Right atrium auricular region (tissue), 2 donors: ENCODE results near the gene CRAMP1. TPM values are rescaled to one million over a fixed set of nuclear protein-coding genes. Genes with fewer than 3 reads are reported as not detected.

Experiments
- DNase-seq: peaks from one replicate; pipeline ENCODE4 v3.0.0-alpha.2; 2019; ENCODE audit warnings: low spot score
- H3K27ac ChIP-seq, 2 donors: fragments of 200-600 bp; sonication (generic); 1 replicate in 1 of 2; 2 replicates in 1 of 2; pipeline ENCODE4 v1.5.1; 2016 to 2019
- H3K27me3 ChIP-seq, 2 donors: fragments of 200-600 bp; sonication (generic); one replicate each; pipeline versions ENCODE4 v1.5.1 to v1.6.0; 2017 to 2019
- H3K36me3 ChIP-seq: fragments of 200-600 bp; sonication (generic); one replicate; pipeline ENCODE4 v1.5.1; 2016
- H3K4me1 ChIP-seq, 2 donors: fragments of 200-600 bp; sonication (generic); one replicate each; pipeline versions ENCODE4 v1.5.1 to v1.6.0; 2017 to 2019
- H3K4me3 ChIP-seq, 2 donors: fragments of 200-600 bp; sonication (generic); 1 replicate in 1 of 2; 2 replicates in 1 of 2; pipeline ENCODE4 v1.5.1; 2017 to 2019; ENCODE audit warnings: mild to moderate bottlenecking in 1 of 2, moderate library complexity in 1 of 2
- H3K9me3 ChIP-seq, 2 donors: fragments of 200-600 bp; sonication (generic); one replicate each; pipeline ENCODE4 v1.5.1; 2019
- total RNA-seq, 2 donors: library from RNA; depleted of rRNA; stranded (reverse); fragments of >200 nt; gene quantifications; one replicate each; pipeline ENCODE4 v1.1.0, GENCODE V29; 2016
- TF ChIP-seq, protein P1 (sequence below), 2 donors: fragments of 200-600 bp; sonication (generic); IDR thresholded peaks; one replicate each; pipeline ENCODE4 v1.5.1; 2019; ENCODE audit warnings: antibody characterized with exemption in 2 of 2

The CRAMP1 gene
- total RNA-seq, 2 donors from 2014 or later: 7.7 to 9.7 TPM

DNA sequence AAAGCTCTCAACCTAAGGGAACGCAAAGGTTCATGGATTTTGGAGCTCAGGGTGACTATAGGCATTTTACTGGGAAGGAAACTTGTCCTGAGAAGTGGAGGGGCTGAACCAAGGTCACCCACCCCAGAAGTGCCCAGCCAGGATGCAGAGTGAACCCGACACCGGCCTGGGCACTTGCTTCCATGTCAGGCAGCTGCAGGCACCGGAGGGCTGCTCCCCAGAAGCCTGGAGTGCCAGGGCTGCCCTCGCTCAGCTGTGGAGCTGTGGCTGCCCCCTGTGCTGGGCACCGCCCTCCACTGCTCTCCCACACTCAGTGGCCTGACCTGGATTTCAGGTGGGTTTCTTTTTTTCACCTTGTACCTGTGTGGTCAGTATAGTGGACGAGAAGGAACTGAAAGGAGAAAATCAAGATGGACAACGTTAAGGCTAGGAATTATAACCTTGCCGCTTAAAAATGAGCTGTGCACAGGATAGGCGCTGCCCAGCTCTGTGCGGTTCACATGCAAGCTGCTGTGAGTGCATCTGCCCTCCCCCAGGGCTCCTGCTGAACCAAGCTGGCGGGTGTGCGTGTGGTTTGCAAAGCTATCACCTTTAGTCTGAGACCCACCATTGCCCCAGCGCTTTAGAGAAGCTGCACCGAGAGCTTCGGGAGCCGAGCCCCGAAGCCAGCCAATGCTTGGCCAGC, 96.1 kb downstream of the CRAMP1 start:
- Histone ChIP-seq H3K9me3 (no peaks in the 10 kb centered on the region), H3K27ac (peak overlapping the region; percentile 94 to 95), H3K4me1 (peaks cover 0 to 63% of the 10 kb centered on the region in 2 donors), H3K36me3 (no peaks in the 10 kb centered on the region), H3K27me3 (no peaks in the 10 kb centered on the region), H3K4me3 (no peak overlapping the region)
- TF ChIP-seq, protein P1, sequence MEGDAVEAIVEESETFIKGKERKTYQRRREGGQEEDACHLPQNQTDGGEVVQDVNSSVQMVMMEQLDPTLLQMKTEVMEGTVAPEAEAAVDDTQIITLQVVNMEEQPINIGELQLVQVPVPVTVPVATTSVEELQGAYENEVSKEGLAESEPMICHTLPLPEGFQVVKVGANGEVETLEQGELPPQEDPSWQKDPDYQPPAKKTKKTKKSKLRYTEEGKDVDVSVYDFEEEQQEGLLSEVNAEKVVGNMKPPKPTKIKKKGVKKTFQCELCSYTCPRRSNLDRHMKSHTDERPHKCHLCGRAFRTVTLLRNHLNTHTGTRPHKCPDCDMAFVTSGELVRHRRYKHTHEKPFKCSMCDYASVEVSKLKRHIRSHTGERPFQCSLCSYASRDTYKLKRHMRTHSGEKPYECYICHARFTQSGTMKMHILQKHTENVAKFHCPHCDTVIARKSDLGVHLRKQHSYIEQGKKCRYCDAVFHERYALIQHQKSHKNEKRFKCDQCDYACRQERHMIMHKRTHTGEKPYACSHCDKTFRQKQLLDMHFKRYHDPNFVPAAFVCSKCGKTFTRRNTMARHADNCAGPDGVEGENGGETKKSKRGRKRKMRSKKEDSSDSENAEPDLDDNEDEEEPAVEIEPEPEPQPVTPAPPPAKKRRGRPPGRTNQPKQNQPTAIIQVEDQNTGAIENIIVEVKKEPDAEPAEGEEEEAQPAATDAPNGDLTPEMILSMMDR (IDR thresholded peaks at IDR 0.05): no peak
- no peak for DNase-seq

DNA sequence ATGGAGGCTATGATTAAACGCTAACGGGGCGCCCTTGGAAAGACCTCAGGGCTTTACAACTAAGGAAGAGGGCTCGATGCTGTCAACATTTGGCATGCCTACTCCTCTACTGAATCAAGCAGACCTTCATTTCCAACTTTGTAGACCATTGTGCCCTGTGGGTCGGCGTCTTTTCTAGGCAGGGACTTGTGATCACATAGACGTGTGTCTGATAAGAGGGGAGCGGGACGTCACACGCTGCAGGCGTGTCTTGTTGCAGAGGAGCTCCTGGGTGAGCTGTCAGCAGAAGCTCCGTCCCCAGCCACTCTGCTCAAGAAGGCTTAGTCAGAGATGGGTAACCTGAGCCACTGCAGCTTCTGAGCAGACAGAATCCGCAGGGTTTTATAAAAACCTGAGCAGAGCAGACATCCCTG, 96.6 kb downstream of the CRAMP1 start:
- Histone ChIP-seq H3K4me3 (no peak overlapping the region), H3K36me3 (no peaks in the 10 kb centered on the region), H3K4me1 (peaks cover 0 to 68% of the 10 kb centered on the region in 2 donors), H3K9me3 (no peaks in the 10 kb centered on the region), H3K27ac (peak overlapping the region; percentile 94 to 95), H3K27me3 (no peaks in the 10 kb centered on the region)
- peak; percentile 75 for DNase-seq
- TF ChIP-seq, protein P1 (IDR thresholded peaks at IDR 0.05): no peak

DNA sequence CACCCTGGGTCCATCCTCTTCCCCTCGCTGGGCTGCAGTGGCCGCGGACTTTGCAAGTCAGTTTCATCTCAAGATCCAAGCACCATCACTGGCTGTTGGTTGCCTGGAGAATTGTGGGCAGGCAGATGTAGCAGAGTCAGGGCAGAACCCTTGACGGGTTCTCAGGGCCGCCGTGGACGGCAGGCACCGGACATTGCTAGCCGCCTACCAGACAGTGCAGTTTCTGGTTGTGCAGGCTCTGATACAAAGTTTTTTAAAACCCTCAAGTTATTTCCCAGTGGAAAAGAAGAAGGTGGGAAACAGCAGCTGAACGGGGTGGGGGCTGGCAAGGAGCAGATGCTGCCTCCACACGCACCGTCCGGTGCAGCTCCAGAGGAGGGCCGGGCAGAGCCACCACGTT, 97.2 kb downstream of the CRAMP1 start:
- no peak for DNase-seq
- Histone ChIP-seq H3K9me3 (no peaks in the 10 kb centered on the region), H3K4me3 (no peak overlapping the region), H3K27me3 (no peaks in the 10 kb centered on the region), H3K4me1 (peaks cover 0 to 74% of the 10 kb centered on the region in 2 donors), H3K27ac (peak overlapping the region; percentile 94 to 95), H3K36me3 (no peaks in the 10 kb centered on the region)
- TF ChIP-seq, protein P1 (IDR thresholded peaks at IDR 0.05): no peak

DNA sequence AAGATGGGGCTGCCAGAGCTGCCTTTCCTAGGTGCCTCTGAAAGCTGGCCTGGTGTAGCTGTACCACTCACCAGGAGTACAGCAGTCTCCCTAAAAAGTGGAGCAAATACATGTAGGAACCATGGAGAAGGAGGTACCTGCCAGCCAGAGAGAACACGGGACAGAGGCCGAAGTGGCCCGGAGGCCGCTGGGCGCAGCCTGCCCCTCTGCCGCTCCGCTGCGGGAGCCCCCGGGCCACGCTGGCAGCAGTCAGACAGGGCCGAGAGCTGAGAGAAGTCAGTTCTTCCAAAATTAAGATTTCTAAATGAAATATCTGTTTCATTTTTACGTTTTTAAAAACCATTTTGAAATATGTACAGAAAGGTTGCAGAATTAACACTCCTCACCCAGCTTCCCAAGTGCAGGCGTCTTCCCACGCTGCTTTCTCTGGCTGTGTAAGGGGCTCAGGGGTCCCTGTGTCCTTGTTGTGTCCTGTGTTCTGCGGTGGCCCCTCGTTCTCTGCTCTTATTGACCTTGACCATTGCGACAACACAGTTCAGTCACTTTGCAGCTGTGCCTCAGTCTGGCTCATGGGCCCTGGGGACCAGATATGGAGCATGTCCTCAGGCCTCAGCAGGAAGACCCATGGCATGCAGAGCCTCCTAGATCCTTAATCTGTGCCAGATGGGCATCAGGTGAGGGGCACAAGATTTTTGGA, 98.8 kb downstream of the CRAMP1 start:
- Histone ChIP-seq H3K4me1 (peaks cover 0 to 73% of the 10 kb centered on the region in 2 donors), H3K9me3 (no peaks in the 10 kb centered on the region), H3K27me3 (no peaks in the 10 kb centered on the region), H3K4me3 (no peak overlapping the region), H3K27ac (no peak overlapping the region), H3K36me3 (no peaks in the 10 kb centered on the region)
- TF ChIP-seq, protein P1 (IDR thresholded peaks at IDR 0.05): no peak
- no peak for DNase-seq

DNA sequence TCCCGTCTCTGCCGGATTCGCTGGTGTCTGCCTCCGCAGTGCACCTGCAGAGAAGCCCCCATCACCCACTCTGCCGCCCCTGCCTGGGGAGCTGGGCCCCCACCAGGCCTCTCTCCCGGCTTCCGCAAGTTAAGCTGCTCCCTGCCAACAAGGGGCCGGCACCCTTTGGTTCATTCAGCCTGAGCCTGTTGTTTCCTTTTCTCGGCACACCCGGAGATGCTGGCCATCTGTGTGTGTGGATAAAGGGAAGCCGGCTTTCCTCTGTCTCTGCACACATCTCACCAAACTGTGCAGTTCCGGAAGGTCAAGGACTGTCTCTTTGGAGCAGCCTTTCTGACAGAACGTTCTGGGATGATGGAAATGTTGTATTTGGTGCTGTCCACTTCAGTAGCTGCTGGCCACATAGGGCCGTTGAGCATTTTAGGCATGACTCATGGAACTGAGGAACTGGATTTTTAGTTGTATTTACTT, 100.7 kb downstream of the CRAMP1 start:
- Histone ChIP-seq H3K36me3 (no peaks in the 10 kb centered on the region), H3K9me3 (no peaks in the 10 kb centered on the region), H3K27me3 (no peaks in the 10 kb centered on the region), H3K4me3 (no peak overlapping the region), H3K4me1 (peaks cover 0 to 59% of the 10 kb centered on the region in 2 donors), H3K27ac (peak overlapping the region; percentile 45 to 49)
- DNase-seq: no peak
- TF ChIP-seq, protein P1 (IDR thresholded peaks at IDR 0.05): no peak
